Measurements from ENCODE around the gene LAMA5.

DNA sequence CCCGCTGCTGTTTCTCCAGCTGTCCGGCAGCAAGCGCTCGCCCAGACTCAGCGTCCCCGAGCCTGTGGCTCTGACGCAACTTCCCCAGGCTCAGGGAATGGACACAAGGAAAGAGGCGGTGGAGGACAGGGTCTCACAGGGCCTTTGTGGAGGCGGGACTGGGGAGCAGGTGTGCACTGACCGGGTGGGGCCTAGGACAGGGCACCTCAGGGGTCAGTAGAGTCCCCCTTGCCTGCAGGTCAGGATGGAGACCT is 20.0 kb downstream of the LAMA5 start:
- TF ChIP-seq, protein P1, sequence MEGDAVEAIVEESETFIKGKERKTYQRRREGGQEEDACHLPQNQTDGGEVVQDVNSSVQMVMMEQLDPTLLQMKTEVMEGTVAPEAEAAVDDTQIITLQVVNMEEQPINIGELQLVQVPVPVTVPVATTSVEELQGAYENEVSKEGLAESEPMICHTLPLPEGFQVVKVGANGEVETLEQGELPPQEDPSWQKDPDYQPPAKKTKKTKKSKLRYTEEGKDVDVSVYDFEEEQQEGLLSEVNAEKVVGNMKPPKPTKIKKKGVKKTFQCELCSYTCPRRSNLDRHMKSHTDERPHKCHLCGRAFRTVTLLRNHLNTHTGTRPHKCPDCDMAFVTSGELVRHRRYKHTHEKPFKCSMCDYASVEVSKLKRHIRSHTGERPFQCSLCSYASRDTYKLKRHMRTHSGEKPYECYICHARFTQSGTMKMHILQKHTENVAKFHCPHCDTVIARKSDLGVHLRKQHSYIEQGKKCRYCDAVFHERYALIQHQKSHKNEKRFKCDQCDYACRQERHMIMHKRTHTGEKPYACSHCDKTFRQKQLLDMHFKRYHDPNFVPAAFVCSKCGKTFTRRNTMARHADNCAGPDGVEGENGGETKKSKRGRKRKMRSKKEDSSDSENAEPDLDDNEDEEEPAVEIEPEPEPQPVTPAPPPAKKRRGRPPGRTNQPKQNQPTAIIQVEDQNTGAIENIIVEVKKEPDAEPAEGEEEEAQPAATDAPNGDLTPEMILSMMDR (IDR thresholded peaks at IDR 0.05) = no peak
- no peak for TF ChIP-seq POLR2A (IDR thresholded peaks at IDR 0.05)

All from thyroid gland (tissue), 4 donors.